GM19438 (cell line): ENCODE measurements around the gene NTRK3.

ENCODE experiments used
- ATAC-seq: cut with Tn5 transposase; IDR thresholded peaks from one replicate; pipeline ENCODE4 v1.9.1; 2021; ENCODE audit warnings: low read depth; ENCODE audit not compliant: unreplicated experiment

Gene NTRK3

GRCh38 chr15:88013111-88013510, 243.4 kb downstream of the NTRK3 start:
- no peak for ATAC-seq

- ATAC-seq: no peak
Observed at GRCh38 chr15:88012688-88013087, 243.9 kb downstream of the NTRK3 start.

- no peak for ATAC-seq
Observed at GRCh38 chr15:88012233-88012632, 244.3 kb downstream of the NTRK3 start.

GRCh38 chr15:88011533-88011932, 245.0 kb downstream of the NTRK3 start:
- ATAC-seq: no peak

- no peak for ATAC-seq
Observed at GRCh38 chr15:88006146-88006545, 250.4 kb downstream of the NTRK3 start.

GRCh38 chr15:88004399-88004798, 252.1 kb downstream of the NTRK3 start:
- no peak for ATAC-seq

- ATAC-seq: no peak
Observed at GRCh38 chr15:88003541-88004327, 252.8 kb downstream of the NTRK3 start.

GRCh38 chr15:88002706-88003105, 253.8 kb downstream of the NTRK3 start:
- ATAC-seq: no peak

GRCh38 chr15:87998630-87999029, 257.9 kb downstream of the NTRK3 start:
- ATAC-seq: no peak

- ATAC-seq: no peak
Observed at GRCh38 chr15:87986776-87987175, 269.8 kb downstream of the NTRK3 start.

- ATAC-seq: no peak
Observed at GRCh38 chr15:87985451-87985850, 271.1 kb downstream of the NTRK3 start.

- no peak for ATAC-seq
Observed at GRCh38 chr15:87981969-87982368, 274.6 kb downstream of the NTRK3 start.

- ATAC-seq: no peak
Observed at GRCh38 chr15:87977907-87978306, 278.6 kb downstream of the NTRK3 start.

GRCh38 chr15:87976552-87976951, 280.0 kb downstream of the NTRK3 start:
- ATAC-seq: no peak

- ATAC-seq: no peak
Observed at GRCh38 chr15:87973501-87974215, 282.9 kb downstream of the NTRK3 start.

- ATAC-seq: no peak
Observed at GRCh38 chr15:87971076-87971475, 285.5 kb downstream of the NTRK3 start.

GRCh38 chr15:87967951-87968350, 288.6 kb downstream of the NTRK3 start:
- ATAC-seq: no peak

GRCh38 chr15:87965304-87965703, 291.2 kb downstream of the NTRK3 start:
- ATAC-seq: no peak

- no peak for ATAC-seq
Observed at GRCh38 chr15:87962428-87962827, 294.1 kb downstream of the NTRK3 start.

- no peak for ATAC-seq
Observed at GRCh38 chr15:87961851-87962420, 294.6 kb downstream of the NTRK3 start.

- no peak for ATAC-seq
Observed at GRCh38 chr15:87959662-87960061, 296.9 kb downstream of the NTRK3 start.

- no peak for ATAC-seq
Observed at GRCh38 chr15:87959080-87959479, 297.5 kb downstream of the NTRK3 start.
